Measurements from ENCODE around the gene PEX11G. TPM values are rescaled to one million over a fixed set of nuclear protein-coding genes. Genes with fewer than 3 reads are reported as not detected.

PEX11G gene
- total and polyA plus RNA-seq, 9 of the 15 experiments (the other 6 are each of a cell fraction or from before 2014, with no cell fraction given) = 0.07 to 3.2 (median 0.70) TPM; not detected in 1

GRCh38 chr19:7522072-7522922 lies 33.5 kb upstream of the PEX11G start, which contains the start of gene MCOLN1 (continued):
- TF ChIP-seq HDGF (IDR thresholded peaks at IDR 0.05) = no peak
- peak; percentile 65; the same call in 1 of the 2 replicates for TF ChIP-seq E2F1 (CRISPR knock-in tag; IDR thresholded peaks at IDR 0.05)
- 0 out of 2 replicates have a peak, but pooled peaks have one; percentile 32 for TF ChIP-seq LEF1 (IDR thresholded peaks at IDR 0.05)
- TF ChIP-seq GTF2F1 (IDR thresholded peaks at IDR 0.05; ENCODE audit: low read depth, low read length) = peak; percentile 62; the same call in 1 of the 2 replicates
- TF ChIP-seq HMGN3 (IDR thresholded peaks at IDR 0.05; ENCODE audit: borderline replicate concordance, extremely low read depth, insufficient read length, low read depth, low read length) = peak; percentile 94
- no peak for TF ChIP-seq CBX2 (IDR thresholded peaks at IDR 0.05; ENCODE audit: insufficient read depth, low read length, poor library complexity, severe bottlenecking)
- TF ChIP-seq PML (IDR thresholded peaks at IDR 0.05; ENCODE audit: low read length) = no peak
- no peak for TF ChIP-seq PTTG1 (tag; IDR thresholded peaks at IDR 0.05; ENCODE audit: low read depth)
- peak; percentile 57; the same call in 1 of the 2 replicates for TF ChIP-seq NR2C2 (CRISPR knock-in tag; IDR thresholded peaks at IDR 0.05)
- TF ChIP-seq NR2C2 (tag; IDR thresholded peaks at IDR 0.05) = peak; percentile 75
- TF ChIP-seq MYNN (IDR thresholded peaks at IDR 0.05) = peak; percentile 75; the same call in 1 of the 2 replicates
- no peak for TF ChIP-seq MYNN (CRISPR knock-in tag; IDR thresholded peaks at IDR 0.05)
- TF ChIP-seq ZNF280B (CRISPR knock-in tag; IDR thresholded peaks at IDR 0.05) = no peak
- no peak for TF ChIP-seq ZNF354B (CRISPR knock-in tag; IDR thresholded peaks at IDR 0.05)
- TF ChIP-seq RFX7 (CRISPR knock-in tag; IDR thresholded peaks at IDR 0.05) = no peak
- TF ChIP-seq FOXK2 (conservative IDR thresholded peaks at IDR 0.05 in 1 of 2, IDR thresholded peaks at IDR 0.05 in 1 of 2; ENCODE audit: low read depth in 2 of 2) = peak; percentile 77 to 93
- TF ChIP-seq HBP1 (CRISPR knock-in tag; IDR thresholded peaks at IDR 0.05) = no peak
- TF ChIP-seq NFE2 (IDR thresholded peaks at IDR 0.05; ENCODE audit: low read depth) = no peak
- 0 out of 2 replicates have a peak, but pooled peaks have one; percentile 87 for TF ChIP-seq LARP7 (IDR thresholded peaks at IDR 0.05)
- TF ChIP-seq RUNX1 (IDR thresholded peaks at IDR 0.05; ENCODE audit: low read depth) = no peak
- no peak for TF ChIP-seq MCM7 (IDR thresholded peaks at IDR 0.05)
- TF ChIP-seq HDAC6 (IDR thresholded peaks at IDR 0.05; ENCODE audit: low read depth, low read length) = no peak
- TF ChIP-seq CBX1 (IDR thresholded peaks at IDR 0.05; ENCODE audit: low read depth) = peak; percentile 97
- TF ChIP-seq ZFP1 (CRISPR knock-in tag; IDR thresholded peaks at IDR 0.05) = no peak
- TF ChIP-seq NCOA1 (IDR thresholded peaks at IDR 0.05; ENCODE audit: low read depth) = no peak

Measured in K562 (cell line).